ENCODE results near the gene TLDC2. TPM values are rescaled to one million over a fixed set of nuclear protein-coding genes. Genes with fewer than 3 reads are reported as not detected.
A peak's percentile ranks its signal among the peaks of the same experiment; 100 is the strongest.

Gene TLDC2
- total RNA-seq (under 1 TPM in 1 of 2 donors, not detected in 1; 0.36 TPM), polyA plus RNA-seq (1 to 10 TPM in 1 of 2 donors, not detected in 1; 4.1 TPM)
- long read RNA-seq, donor 1, partial matches to known transcripts: 0 of 4 reads
- long read RNA-seq, donor 1, other reads (novel, unspliced or antisense): 4 of 4 reads
- long read RNA-seq, donor 2, partial matches to known transcripts: 0 of 6 reads
- long read RNA-seq, donor 2, other reads (novel, unspliced or antisense): 6 of 6 reads

GRCh38 chr20:36875702-36876472, at the start of gene TLDC2:
TLDC2 (plus strand) TSS chr20:36876138; CDS start chr20:36876175, 37 bp downstream.
- intact Hi-C loops (cut with DNase I): no loop called here
- Histone ChIP-seq H3K4me1 (ENCODE audit: control insufficient read depth in 1 of 2, insufficient read depth in 2 of 2, low read length in 2 of 2) (no peaks in the 10 kb centered on the region), H3K36me3 (ENCODE audit: control insufficient read depth in 1 of 2, insufficient read depth in 2 of 2, low read length in 1 of 2) (no peaks in the 10 kb centered on the region), H3K27ac (ENCODE audit: low read depth in 1 of 2, low read length in 2 of 2) (no peak within 1 kb of the TSS), H3K4me3 (ENCODE audit: low read length in 2 of 2) (no peak within 1 kb of the TSS), H3K9me3 (ENCODE audit: control insufficient read depth, low read length) (no peaks in the 10 kb centered on the region), H3K27me3 (ENCODE audit: control insufficient read depth in 1 of 2, insufficient read depth in 2 of 2, low read length in 1 of 2) (no peaks in the 10 kb centered on the region)
- ATAC-seq (ENCODE audit: low FRiP score) (no peak), DNase-seq (no peak)
- 87 to 92% methylated on average over 14 of the region's 14 CpGs for WGBS, 2 donors

DNA sequence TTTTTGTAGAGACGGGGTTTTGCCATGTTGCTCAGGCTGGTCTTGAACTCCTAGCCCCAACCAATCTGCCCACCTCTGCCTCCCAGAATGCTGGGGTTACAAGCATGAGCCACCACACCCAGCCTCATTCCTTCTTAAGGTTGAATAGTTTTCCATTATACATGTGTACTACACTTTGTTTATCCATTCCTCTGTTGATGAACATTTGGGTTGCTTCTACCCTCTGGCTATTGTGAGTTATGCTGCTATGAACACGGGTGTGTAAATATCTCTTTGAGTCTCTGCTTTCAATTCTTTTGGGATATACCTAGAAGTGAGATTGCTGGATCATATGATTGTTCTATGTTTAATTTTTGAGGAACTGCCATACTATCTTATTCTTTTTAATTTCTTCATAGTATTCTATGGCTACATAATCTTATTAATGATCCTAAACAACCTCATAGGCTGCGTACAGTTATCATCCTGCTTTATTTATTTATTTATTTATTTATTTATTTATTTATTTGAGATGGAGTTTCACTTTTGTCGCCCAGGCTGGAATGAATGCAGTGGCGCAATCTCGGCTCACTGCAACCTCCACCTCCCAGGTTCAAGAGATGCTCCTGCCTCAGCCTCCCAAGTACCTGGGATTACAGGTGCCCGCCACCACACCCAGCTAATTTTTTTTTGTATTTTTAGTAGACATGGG, 49.2 kb upstream of the TLDC2 start:
- 90 to 92% methylated on average over 7 of the region's 7 CpGs for WGBS, 2 donors
- no peak overlapping the region for H3K27ac ChIP-seq (ENCODE audit: low read depth in 1 of 2, low read length in 2 of 2)
- DNase-seq (no peak), ATAC-seq (ENCODE audit: low FRiP score) (no peak)
- H3K9me3 ChIP-seq (ENCODE audit: control insufficient read depth, low read length): no peaks in the 10 kb centered on the region
- peaks cover 6% of the 10 kb centered on the region in 2 donors for H3K4me1 ChIP-seq (ENCODE audit: control insufficient read depth in 1 of 2, insufficient read depth in 2 of 2, low read length in 2 of 2)
- intact Hi-C loops (cut with DNase I): loop anchor here in 1 of 2 donors (5.0 kb wide), 1 partner anchor 36 kb away; a partner anchor contains a TSS
- H3K4me3 ChIP-seq (ENCODE audit: low read length in 2 of 2): no peak overlapping the region
- H3K36me3 ChIP-seq (ENCODE audit: control insufficient read depth in 1 of 2, insufficient read depth in 2 of 2, low read length in 1 of 2): no peaks in the 10 kb centered on the region
- no peaks in the 10 kb centered on the region for H3K27me3 ChIP-seq (ENCODE audit: control insufficient read depth in 1 of 2, insufficient read depth in 2 of 2, low read length in 1 of 2)

- Histone ChIP-seq H3K36me3 (ENCODE audit: control insufficient read depth in 1 of 2, insufficient read depth in 2 of 2, low read length in 1 of 2) (no peaks in the 10 kb centered on the region), H3K27me3 (ENCODE audit: control insufficient read depth in 1 of 2, insufficient read depth in 2 of 2, low read length in 1 of 2) (no peaks in the 10 kb centered on the region), H3K27ac (ENCODE audit: low read depth in 1 of 2, low read length in 2 of 2) (no peak overlapping the region), H3K4me1 (ENCODE audit: control insufficient read depth in 1 of 2, insufficient read depth in 2 of 2, low read length in 2 of 2) (peaks cover 3 to 6% of the 10 kb centered on the region in 2 donors), H3K4me3 (ENCODE audit: low read length in 2 of 2) (no peak overlapping the region), H3K9me3 (ENCODE audit: control insufficient read depth, low read length) (no peaks in the 10 kb centered on the region)
- intact Hi-C loops (cut with DNase I): loop anchor here in 1 of 2 donors (5.0 kb wide), 1 partner anchor 35 kb away; a partner anchor contains a TSS
- no peak for DNase-seq
- WGBS, 2 donors: 26 to 32% methylated on average over 11 of the region's 11 CpGs
- no peak for ATAC-seq (ENCODE audit: low FRiP score)
These were observed 48.2 kb upstream of the TLDC2 start for GRCh38 chr20:36827541-36828279.

DNA sequence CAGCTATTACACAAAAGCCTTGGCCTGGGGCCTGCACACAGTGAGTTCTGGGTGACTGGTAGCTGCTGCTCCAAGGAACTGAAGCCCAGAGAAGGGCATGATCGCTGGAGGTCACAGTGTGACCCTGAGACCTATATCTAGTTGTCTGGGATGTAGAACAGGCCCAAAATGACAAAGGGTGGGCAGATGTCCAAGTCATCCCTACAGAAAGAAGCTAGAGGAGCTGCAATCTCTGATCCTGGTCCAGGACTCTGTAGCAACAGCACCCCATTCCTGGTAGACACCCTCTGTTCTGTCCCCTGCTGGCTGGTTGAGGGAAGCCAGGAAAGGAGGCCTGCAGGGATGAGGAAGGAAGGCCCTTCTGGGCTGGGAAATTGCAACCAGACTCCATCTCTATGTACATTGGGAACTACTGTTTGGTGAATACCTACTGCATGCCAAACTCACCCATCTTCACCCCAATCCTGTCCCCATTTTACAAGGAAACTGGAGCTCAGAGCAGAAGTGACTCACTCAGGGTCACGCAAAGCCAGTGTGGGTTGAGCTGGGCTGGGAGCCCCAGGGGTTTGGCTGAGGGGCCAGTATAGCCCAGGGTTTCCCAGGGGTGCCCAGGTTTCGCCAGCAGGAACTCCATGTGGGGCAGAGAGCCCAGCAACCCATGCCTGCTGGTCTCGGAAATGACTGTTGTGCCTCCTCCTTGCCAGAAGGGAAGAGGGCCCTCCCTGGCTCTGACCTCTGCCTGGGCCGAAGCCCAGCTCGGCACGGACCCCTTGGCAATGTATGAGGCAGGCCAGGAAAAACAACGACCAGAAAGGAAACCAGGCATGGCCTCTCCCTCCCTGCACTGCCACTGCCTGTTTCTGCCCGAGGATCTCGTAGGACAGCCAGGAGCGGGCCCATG, 44.9 kb upstream of the TLDC2 start:
- Histone ChIP-seq H3K36me3 (ENCODE audit: control insufficient read depth in 1 of 2, insufficient read depth in 2 of 2, low read length in 1 of 2) (no peaks in the 10 kb centered on the region), H3K27ac (ENCODE audit: low read depth in 1 of 2, low read length in 2 of 2) (peak overlapping the region; percentile 8 to 89), H3K4me1 (ENCODE audit: control insufficient read depth in 1 of 2, insufficient read depth in 2 of 2, low read length in 2 of 2) (no peaks in the 10 kb centered on the region), H3K4me3 (ENCODE audit: low read length in 2 of 2) (no peak overlapping the region), H3K9me3 (ENCODE audit: control insufficient read depth, low read length) (no peaks in the 10 kb centered on the region), H3K27me3 (ENCODE audit: control insufficient read depth in 1 of 2, insufficient read depth in 2 of 2, low read length in 1 of 2) (no peaks in the 10 kb centered on the region)
- WGBS, 2 donors: 10 to 13% methylated on average over 10 to 11 of the region's 11 CpGs
- ATAC-seq (ENCODE audit: low FRiP score): peak; percentile 82
- DNase-seq: peak; percentile 91 to 94
- intact Hi-C loops (cut with DNase I): no loop called here

DNA sequence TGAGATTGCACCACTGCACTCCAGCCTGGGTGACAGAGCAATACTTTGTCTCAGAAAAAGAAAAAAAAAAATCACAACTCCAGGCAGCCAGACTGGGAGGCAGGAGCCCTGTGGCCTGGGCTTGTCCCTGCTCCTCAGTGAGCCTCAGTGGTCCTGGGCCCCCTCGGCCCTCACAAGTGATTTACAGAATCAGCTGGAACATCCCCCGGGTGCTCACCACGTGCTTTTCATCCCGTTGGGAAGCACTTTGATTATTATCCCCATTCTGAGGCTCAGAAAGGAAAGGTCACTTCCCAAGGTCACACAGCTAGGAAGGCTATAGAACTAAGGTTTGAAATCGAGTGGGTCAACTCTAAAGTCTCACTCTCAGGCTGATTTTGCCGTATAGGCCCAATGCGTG, 43.1 kb upstream of the TLDC2 start:
- H3K4me3 ChIP-seq (ENCODE audit: low read length in 2 of 2): no peak overlapping the region
- H3K9me3 ChIP-seq (ENCODE audit: control insufficient read depth, low read length): no peaks in the 10 kb centered on the region
- H3K27ac ChIP-seq (ENCODE audit: low read depth in 1 of 2, low read length in 2 of 2): peak overlapping the region; percentile 5 to 62
- DNase-seq (no peak), ATAC-seq (ENCODE audit: low FRiP score) (no peak)
- 59 to 70% methylated on average over 7 of the region's 7 CpGs for WGBS, 2 donors
- H3K4me1 ChIP-seq (ENCODE audit: control insufficient read depth in 1 of 2, insufficient read depth in 2 of 2, low read length in 2 of 2): no peaks in the 10 kb centered on the region
- no peaks in the 10 kb centered on the region for H3K36me3 ChIP-seq (ENCODE audit: control insufficient read depth in 1 of 2, insufficient read depth in 2 of 2, low read length in 1 of 2)
- H3K27me3 ChIP-seq (ENCODE audit: control insufficient read depth in 1 of 2, insufficient read depth in 2 of 2, low read length in 1 of 2): no peaks in the 10 kb centered on the region
- intact Hi-C loops (cut with DNase I): no loop called here

DNA sequence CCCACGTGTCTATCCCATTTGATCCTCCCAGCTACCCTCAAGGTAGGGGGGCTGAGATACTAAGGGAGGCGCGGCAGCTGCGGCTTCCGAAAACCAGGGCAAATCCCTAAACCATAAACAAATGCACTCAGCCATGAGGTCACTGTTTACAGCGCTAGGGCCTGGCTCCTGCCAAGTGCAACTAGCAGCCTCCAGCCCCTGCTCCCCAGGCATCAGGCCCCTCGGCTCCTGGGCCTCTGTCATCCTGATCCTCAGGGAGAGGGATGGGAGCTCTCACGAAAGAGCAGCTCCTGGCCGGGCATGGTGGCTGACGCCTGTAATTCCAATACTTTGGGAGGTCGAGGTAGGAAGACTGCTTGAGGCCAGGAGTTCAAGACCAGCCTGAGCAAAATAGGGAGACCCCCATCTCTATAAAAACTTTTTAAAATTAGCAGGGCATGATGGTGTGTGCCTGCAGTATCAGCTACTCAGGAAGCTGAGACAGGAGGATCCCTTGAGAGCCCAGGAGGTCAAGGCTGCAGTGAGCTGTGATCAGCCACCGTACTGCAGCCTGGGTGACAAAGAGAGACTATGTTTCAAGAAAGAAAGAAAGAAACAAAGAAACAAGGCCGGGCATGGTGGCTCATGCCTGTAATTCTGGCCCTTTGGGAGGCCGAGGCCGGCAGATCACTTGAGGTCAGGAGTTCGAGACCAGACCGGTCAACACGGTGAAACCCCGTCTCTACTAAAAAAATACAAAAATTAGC, 42.5 kb upstream of the TLDC2 start:
- Histone ChIP-seq H3K4me1 (ENCODE audit: control insufficient read depth in 1 of 2, insufficient read depth in 2 of 2, low read length in 2 of 2) (no peaks in the 10 kb centered on the region), H3K27ac (ENCODE audit: low read depth in 1 of 2, low read length in 2 of 2) (peak overlapping the region; percentile 5 to 72), H3K27me3 (ENCODE audit: control insufficient read depth in 1 of 2, insufficient read depth in 2 of 2, low read length in 1 of 2) (no peaks in the 10 kb centered on the region), H3K9me3 (ENCODE audit: control insufficient read depth, low read length) (no peaks in the 10 kb centered on the region), H3K4me3 (ENCODE audit: low read length in 2 of 2) (no peak overlapping the region), H3K36me3 (ENCODE audit: control insufficient read depth in 1 of 2, insufficient read depth in 2 of 2, low read length in 1 of 2) (no peaks in the 10 kb centered on the region)
- DNase-seq: no peak
- no peak for ATAC-seq (ENCODE audit: low FRiP score)
- intact Hi-C loops (cut with DNase I): no loop called here
- WGBS, 2 donors: 48 to 59% methylated on average over 19 of the region's 19 CpGs

GRCh38 chr20:36835025-36835424, 40.9 kb upstream of the TLDC2 start:
- intact Hi-C loops (cut with DNase I): no loop called here
- DNase-seq (no peak), ATAC-seq (ENCODE audit: low FRiP score) (no peak)
- no peaks in the 10 kb centered on the region for H3K9me3 ChIP-seq (ENCODE audit: control insufficient read depth, low read length)
- H3K27ac ChIP-seq (ENCODE audit: low read depth in 1 of 2, low read length in 2 of 2): peak overlapping the region in 1 of 2 donors; percentile 83
- 72 to 75% methylated on average over 5 of the region's 5 CpGs for WGBS, 2 donors
- H3K27me3 ChIP-seq (ENCODE audit: control insufficient read depth in 1 of 2, insufficient read depth in 2 of 2, low read length in 1 of 2): no peaks in the 10 kb centered on the region
- no peak overlapping the region for H3K4me3 ChIP-seq (ENCODE audit: low read length in 2 of 2)
- H3K36me3 ChIP-seq (ENCODE audit: control insufficient read depth in 1 of 2, insufficient read depth in 2 of 2, low read length in 1 of 2): no peaks in the 10 kb centered on the region
- no peaks in the 10 kb centered on the region for H3K4me1 ChIP-seq (ENCODE audit: control insufficient read depth in 1 of 2, insufficient read depth in 2 of 2, low read length in 2 of 2)
